Measurements from ENCODE around the gene BRSK1.

Gene BRSK1

DNA sequence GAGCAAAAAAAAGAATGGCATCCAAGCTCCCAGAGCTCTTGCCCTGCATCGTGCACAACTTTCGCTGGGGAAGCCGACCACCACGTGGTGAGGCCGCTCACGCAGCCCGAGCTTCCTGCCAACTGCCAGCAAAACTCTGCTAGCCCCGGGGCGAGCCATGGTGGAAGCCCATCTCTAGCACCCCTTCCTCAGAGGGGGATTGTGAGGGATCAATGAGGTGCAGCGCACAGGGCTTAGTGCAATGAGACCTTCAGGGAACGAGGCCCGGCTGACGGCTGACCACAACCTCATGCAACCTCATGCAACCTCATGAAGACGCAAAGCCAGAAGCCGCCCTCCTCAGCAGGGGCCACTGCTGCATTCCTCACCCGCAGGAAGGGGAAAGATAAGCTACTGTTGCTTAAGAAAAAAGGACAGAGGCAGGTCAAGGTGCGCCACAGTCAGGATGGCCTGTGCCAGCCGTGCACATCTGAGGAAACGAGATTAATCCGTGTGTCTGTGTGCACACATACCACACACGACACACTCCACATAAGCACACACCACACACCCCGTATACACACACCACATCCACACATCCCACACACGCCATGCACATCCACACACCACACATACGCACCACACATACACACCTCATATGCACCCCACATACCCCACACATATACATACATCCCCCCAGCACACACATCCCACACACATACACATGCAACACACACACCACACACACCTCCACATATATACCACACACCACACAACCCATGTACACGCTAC lies 13.4 kb upstream of the BRSK1 start:
- Histone ChIP-seq H3K4me1 (ENCODE audit: insufficient read depth, poor library complexity, severe bottlenecking) (no peaks in the 10 kb centered on the region), H3K4me3 (ENCODE audit: severe bottlenecking) (no peak overlapping the region), H3K27me3 (ENCODE audit: insufficient read depth, poor library complexity, severe bottlenecking) (no peaks in the 10 kb centered on the region), H3K9me3 (ENCODE audit: severe bottlenecking) (no peaks in the 10 kb centered on the region), H3K36me3 (ENCODE audit: low read depth) (peaks cover 4% of the 10 kb centered on the region; the same call in 1 of the 2 replicates), H3K27ac (ENCODE audit: poor library complexity, severe bottlenecking) (no peak overlapping the region)
- DNase-seq (ENCODE audit: low spot score), result no peak
- ATAC-seq (ENCODE audit: low read depth), result no peak
- TF ChIP-seq, protein P1, sequence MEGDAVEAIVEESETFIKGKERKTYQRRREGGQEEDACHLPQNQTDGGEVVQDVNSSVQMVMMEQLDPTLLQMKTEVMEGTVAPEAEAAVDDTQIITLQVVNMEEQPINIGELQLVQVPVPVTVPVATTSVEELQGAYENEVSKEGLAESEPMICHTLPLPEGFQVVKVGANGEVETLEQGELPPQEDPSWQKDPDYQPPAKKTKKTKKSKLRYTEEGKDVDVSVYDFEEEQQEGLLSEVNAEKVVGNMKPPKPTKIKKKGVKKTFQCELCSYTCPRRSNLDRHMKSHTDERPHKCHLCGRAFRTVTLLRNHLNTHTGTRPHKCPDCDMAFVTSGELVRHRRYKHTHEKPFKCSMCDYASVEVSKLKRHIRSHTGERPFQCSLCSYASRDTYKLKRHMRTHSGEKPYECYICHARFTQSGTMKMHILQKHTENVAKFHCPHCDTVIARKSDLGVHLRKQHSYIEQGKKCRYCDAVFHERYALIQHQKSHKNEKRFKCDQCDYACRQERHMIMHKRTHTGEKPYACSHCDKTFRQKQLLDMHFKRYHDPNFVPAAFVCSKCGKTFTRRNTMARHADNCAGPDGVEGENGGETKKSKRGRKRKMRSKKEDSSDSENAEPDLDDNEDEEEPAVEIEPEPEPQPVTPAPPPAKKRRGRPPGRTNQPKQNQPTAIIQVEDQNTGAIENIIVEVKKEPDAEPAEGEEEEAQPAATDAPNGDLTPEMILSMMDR (IDR thresholded peaks at IDR 0.05; ENCODE audit: poor library complexity, severe bottlenecking), result no peak

DNA sequence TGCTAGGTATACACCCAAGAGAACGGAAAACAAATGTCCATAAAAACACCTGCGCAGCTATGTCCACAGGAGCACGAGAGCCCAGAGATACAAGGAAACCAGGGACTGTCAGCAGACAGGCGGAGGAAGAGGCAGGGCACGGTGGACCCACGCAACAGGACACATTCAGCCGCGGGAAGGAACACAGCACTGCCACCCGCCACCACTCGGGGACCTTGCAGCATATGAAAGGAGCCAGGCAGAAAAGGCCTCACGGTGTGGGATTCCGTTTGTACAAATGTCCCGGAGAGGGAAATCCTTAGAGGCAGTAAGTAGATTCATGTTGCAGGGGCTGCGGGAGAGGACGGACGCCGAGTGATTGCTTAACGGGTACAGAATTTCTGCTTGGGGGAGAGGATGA lies 11.7 kb upstream of the BRSK1 start:
- H3K27ac ChIP-seq (ENCODE audit: poor library complexity, severe bottlenecking), result no peak overlapping the region
- ATAC-seq (ENCODE audit: low read depth) (no peak), DNase-seq (ENCODE audit: low spot score) (no peak)
- peaks cover 5% of the 10 kb centered on the region for H3K36me3 ChIP-seq (ENCODE audit: low read depth)
- no peaks in the 10 kb centered on the region for H3K4me1 ChIP-seq (ENCODE audit: insufficient read depth, poor library complexity, severe bottlenecking)
- TF ChIP-seq, protein P1 (IDR thresholded peaks at IDR 0.05; ENCODE audit: poor library complexity, severe bottlenecking), result no peak
- H3K9me3 ChIP-seq (ENCODE audit: severe bottlenecking), result no peaks in the 10 kb centered on the region
- no peak overlapping the region for H3K4me3 ChIP-seq (ENCODE audit: severe bottlenecking)
- H3K27me3 ChIP-seq (ENCODE audit: insufficient read depth, poor library complexity, severe bottlenecking), result no peaks in the 10 kb centered on the region

DNA sequence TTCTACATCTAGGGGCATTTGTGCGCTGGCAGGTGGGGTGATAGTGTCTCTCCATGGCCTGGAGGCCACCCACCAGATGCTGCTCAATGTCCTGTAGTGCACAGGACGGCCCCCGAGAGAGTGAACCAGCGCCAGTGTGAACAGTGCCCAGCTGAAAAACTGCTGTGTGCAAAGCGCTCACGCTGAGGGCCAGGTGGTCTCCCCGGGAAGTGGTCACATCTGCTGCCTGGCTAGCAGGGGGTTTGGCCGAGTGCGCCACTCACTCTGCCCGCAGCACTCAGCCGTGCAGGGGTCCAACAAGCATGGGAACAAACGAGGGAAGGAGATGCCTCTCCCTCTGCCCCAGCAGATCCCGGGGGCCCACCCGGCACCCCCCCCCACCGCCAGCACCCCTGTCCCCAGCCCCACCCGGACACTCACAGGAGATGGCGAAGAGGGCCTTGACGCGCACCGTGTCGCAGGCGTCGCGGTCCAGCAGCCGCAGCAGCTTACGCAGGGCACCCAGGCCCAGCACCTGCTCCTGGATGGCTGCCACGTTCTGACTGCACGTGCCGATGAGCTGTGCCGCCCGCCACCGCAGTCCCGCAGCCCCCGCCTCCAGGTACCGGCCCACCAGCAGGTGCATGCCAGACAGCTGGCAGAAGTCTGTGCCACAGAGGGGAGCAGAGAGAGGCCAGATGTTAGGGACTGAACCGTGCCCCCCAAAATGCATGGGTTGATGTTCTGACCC lies 9.7 kb upstream of the BRSK1 start:
- H3K4me3 ChIP-seq (ENCODE audit: severe bottlenecking), result no peak overlapping the region
- H3K27ac ChIP-seq (ENCODE audit: poor library complexity, severe bottlenecking), result no peak overlapping the region
- no peaks in the 10 kb centered on the region for H3K4me1 ChIP-seq (ENCODE audit: insufficient read depth, poor library complexity, severe bottlenecking)
- TF ChIP-seq, protein P1 (IDR thresholded peaks at IDR 0.05; ENCODE audit: poor library complexity, severe bottlenecking), result no peak
- ATAC-seq (ENCODE audit: low read depth), result no peak
- H3K9me3 ChIP-seq (ENCODE audit: severe bottlenecking), result no peaks in the 10 kb centered on the region
- H3K36me3 ChIP-seq (ENCODE audit: low read depth), result peaks cover 11% of the 10 kb centered on the region
- DNase-seq (ENCODE audit: low spot score), result no peak
- H3K27me3 ChIP-seq (ENCODE audit: insufficient read depth, poor library complexity, severe bottlenecking), result no peaks in the 10 kb centered on the region

DNA sequence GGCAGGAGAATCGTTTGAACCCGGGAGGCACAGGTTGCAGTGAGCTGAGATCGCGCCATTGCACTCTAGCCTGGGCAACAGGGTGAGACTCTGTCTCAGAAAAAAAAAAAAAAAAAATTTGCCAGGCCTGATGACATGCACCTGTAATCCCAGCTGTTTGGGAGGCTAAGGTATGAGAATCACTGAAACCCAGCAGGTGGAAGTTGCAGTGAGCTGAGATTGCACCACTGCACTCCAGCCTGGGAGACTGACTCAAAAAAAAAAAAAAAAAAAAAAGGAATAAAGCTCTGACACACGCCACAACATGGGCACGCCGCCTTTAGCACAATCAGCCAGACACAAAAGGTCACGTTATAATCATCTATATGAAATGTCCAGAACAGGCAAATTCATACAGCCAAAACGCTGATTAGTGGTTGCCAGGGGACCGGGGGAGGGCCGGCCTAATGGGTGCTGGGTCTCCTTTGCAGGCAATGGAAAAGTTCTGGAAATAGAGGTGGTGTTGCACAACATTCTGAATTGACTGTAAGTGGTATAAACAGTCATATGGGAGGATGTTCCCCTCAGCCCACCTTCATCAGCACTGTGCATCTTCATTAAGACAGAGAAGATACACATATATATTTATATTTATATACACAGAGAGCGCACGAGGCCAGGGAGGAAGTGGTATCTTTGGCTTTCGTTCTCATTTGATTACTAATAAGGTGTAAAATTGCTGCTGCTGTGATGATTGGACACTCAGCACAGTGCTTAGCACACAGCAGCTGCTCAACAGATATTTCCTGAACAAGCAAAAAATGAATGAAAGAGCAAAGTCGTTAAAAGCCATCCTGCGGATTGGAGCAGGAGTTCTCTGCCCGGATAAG lies 7.7 kb upstream of the BRSK1 start:
- peaks cover 11% of the 10 kb centered on the region for H3K36me3 ChIP-seq (ENCODE audit: low read depth)
- no peak overlapping the region for H3K27ac ChIP-seq (ENCODE audit: poor library complexity, severe bottlenecking)
- ATAC-seq (ENCODE audit: low read depth) (no peak), DNase-seq (ENCODE audit: low spot score) (no peak)
- H3K4me3 ChIP-seq (ENCODE audit: severe bottlenecking), result no peak overlapping the region
- H3K27me3 ChIP-seq (ENCODE audit: insufficient read depth, poor library complexity, severe bottlenecking), result no peaks in the 10 kb centered on the region
- peaks cover 6% of the 10 kb centered on the region for H3K4me1 ChIP-seq (ENCODE audit: insufficient read depth, poor library complexity, severe bottlenecking)
- TF ChIP-seq, protein P1 (IDR thresholded peaks at IDR 0.05; ENCODE audit: poor library complexity, severe bottlenecking), result no peak
- no peaks in the 10 kb centered on the region for H3K9me3 ChIP-seq (ENCODE audit: severe bottlenecking)
